NCI-H2107 (cell line): ENCODE results near the gene GPHN.

Source experiments
- DNase-seq: peaks from one replicate; lab custom pipeline; 2025; lab: John Stamatoyannopoulos, UW

The GPHN gene

GRCh38 chr14:67167420-67168109 lies 659.6 kb downstream of the GPHN start:
- no peak for DNase-seq

GRCh38 chr14:67168110-67168441 lies 660.1 kb downstream of the GPHN start:
- no peak for DNase-seq

- DNase-seq = no peak
Measured at GRCh38 chr14:67170660-67171059, 662.7 kb downstream of the GPHN start.

- no peak for DNase-seq
Measured at GRCh38 chr14:67172056-67172455, 664.1 kb downstream of the GPHN start.

DNA sequence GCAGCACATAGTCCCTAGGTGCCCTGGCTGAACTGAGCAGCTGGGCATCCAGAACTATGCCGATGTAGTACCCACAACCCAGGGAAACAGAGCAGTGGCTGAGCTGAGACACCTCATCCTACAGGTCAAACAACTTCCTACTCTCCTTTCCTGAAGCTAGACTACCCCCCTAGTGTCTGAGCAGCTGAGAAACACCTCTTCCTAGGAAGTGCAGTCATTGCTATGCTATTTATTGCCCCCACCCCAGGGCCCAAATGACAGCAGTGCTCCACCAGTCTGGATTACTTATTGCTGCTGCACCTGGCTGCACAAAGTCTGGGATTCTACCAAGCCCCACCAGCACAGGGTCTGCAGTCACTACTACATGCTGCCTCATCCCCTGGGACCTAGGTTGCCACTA lies 664.6 kb downstream of the GPHN start:
- no peak for DNase-seq

- DNase-seq = no peak
Measured at GRCh38 chr14:67173719-67174118, 665.8 kb downstream of the GPHN start.

DNA sequence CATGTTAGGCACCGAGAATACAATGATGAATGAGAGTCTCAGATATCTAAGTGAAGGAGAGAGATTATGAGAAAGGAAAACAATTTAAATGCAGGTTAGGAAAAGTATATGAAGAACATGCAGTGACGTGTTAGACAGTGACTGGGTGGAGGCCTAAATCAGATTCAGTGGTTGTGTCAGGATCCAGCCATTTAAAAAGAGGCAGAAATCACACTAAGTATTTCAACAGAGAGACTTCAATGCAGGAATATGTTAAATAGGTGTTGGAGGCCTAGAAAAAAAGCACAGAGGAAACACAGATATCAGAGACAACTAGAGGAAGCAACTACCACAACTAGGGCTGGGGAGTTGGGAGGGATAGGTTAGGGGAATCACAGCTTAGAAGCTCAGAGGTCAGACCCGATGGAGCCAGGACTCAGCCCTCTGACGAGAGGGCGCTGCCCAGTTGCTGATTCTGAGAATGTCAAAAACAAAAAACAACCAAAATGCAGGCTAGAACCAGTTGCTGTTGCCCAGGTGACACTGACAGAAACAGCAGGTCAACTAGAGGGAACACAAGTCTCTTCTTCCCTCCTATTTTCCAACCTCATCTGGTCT lies 678.3 kb downstream of the GPHN start:
- DNase-seq = no peak

- DNase-seq = no peak
Measured at GRCh38 chr14:67186789-67187584, 679.0 kb downstream of the GPHN start.

DNA sequence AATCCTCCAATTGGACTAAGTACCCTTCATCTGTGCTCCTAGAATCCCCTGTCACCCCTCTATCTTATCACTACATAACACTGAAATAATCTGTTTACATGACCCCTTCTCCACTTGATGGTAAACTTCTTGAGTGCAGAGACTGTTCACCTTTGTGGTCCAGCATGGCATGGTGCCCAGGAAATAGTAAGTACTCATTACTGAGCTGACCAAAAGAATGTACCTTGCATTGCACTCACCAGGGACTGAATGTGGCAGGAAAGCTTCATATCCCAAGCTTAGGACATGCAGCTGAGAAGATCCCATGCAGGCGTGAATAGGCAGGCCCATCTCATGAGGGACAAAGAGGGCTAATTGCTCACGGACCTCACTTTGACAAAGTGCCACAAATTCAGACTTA lies 679.9 kb downstream of the GPHN start:
- DNase-seq = no peak

DNA sequence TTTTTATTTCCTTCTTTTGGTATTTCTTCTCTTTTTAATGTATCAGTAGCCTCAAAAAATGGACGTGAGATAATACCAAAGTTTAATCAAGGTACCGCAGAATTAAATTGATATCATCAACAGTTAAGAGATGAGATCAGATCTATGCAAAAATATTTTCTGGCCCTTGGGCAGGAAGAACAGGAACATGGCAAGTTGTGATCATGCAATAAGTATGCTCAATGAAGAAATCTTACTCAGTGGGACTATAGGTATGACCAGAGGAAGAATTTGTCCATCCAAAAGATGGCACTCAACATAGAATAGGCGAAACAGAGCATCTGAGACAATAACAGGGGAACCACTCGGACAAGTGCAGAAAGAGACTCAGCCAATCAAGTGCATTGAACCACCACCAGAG lies 680.4 kb downstream of the GPHN start:
- no peak for DNase-seq

- DNase-seq = no peak
Measured at GRCh38 chr14:67191768-67192290, 683.9 kb downstream of the GPHN start.

- DNase-seq = no peak
Measured at GRCh38 chr14:67192366-67192765, 684.4 kb downstream of the GPHN start.

GRCh38 chr14:67195279-67195678 lies 687.3 kb downstream of the GPHN start:
- DNase-seq = no peak

- DNase-seq = no peak
Measured at GRCh38 chr14:67199016-67199415, 691.1 kb downstream of the GPHN start.

DNA sequence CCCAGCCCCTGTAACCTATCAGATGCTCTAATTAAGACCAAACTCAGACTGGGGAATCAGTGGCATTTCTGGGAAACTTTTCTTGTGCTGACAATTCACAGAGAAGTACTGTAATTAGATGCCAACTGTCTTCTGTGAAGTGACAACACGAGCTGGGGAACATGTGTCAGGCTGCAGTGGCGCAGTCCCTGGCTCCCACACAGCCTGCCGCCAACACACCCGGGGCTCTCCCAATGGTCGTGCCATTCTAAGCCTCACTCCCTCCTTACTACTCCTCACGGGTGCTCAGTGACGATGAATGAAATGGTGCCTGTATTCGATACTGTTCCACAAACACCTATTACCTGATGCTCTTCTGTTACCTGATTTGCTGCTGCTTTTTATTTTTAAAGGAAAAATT lies 699.9 kb downstream of the GPHN start:
- DNase-seq = no peak

DNA sequence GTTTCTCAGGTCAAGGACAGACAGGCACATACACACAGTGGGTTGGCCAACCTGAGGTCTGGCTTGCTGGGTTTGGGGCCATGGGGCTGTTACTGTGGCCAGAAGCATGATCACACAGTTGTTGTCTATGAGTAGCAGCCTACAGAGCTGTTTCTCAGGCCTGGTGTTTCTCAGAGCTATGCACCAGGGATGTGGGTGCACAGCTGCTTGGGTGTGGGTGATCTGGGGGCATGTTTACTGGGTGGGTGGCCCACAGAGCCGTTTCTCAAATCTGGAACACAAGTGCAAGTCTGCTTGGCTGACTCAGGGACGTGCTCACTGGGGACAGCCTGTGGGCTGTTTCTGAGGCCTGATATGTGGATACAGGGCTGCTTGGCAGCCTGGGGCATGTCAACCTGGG lies 710.2 kb downstream of the GPHN start:
- no peak for DNase-seq

DNA sequence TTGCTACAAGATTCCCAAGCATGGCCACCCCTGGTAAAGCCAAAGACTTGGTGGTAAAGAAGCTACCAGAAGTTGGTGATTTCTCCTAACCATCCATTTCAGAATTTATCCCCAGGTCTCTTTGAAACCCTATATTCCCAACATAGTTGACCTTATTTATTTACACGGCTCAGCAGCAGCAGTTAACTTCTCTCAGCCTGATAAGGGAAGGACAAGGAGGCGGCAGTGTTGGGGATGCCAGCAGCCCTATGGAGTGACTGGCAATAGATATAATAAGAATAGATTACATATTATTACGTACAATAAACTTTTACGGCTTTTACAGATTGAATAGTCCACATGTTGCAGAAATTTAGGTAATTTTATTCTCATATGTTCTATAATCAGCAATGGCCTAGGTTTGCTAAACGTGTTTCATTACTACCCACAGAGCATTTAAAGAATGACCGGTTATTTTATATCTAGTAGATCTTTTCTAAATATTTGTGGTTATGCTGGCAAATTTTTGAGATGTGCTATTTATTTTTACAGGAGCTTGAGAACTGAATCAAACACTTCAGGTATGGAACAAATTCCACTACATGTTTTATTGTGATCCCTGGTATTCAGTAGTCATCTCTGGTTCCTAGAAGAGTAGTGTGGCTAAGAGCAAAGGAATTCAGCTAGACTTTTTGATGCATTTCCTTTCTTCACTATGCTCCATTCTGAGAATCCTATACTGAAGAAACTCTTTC lies 713.5 kb downstream of the GPHN start:
- no peak for DNase-seq

DNA sequence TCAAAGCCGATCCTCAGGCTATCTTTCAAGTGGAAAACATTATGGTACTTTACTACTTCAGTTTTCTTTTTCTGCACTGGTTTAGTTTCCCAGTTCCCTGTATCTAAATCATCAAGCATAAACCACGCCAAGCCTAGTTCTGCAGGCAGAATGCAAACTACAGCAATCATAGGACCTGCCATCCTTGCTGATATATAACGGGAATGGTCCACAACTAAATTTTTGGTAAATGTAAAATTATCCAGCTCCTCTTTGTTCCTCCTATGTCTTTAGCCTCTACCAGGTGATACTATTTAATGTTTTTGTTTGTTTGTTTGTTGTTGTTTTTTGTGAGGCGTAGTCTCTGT lies 714.0 kb downstream of the GPHN start:
- DNase-seq = no peak

GRCh38 chr14:67225523-67225922 lies 717.6 kb downstream of the GPHN start:
- DNase-seq = no peak

DNA sequence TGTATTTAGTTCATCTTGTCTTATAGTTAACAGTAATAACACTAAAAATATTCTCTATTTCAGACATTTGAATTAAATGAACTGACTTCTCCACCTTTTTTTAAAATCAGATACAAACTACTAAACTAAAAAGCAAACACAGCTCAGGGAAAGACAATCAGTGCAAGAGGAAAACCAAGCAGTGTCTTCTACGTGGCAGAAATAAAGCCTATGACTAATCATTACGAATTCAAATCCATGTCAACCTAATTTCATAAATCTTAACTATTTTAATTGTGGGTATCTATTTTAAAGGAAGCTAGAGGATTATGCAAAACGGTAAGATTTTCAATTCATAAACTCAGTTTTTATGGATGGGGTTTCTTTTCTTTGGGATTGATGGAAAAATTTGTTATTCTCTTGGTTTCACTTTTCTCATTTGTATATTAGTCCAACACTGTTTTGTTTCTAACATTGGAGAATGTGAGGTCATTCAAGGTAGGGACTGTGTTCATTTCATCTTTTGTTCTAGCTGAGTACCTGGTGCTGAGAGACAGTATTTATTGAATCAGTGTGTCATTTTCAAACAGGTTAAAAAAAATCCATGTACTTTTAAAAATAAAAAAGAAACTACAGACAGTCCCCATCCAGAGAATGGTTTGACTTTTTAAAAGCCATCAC lies 720.5 kb downstream of the GPHN start:
- DNase-seq = no peak
